GM12878 (cell line): ENCODE data around the gene SH2D2A. TPM values are rescaled to one million over a fixed set of nuclear protein-coding genes. Genes with fewer than 3 reads are reported as not detected.

ENCODE experiments used
- BACH1 ChIP-seq: fragments of 450-650 bp; IDR thresholded peaks from 2 replicates; pipeline ENCODE4 v1.6.1; 2017; ENCODE audit warnings: mild to moderate bottlenecking, borderline replicate concordance
- BHLHE40 ChIP-seq, 2 experiments: fragments of 450-650 bp in 1 of 2; IDR thresholded peaks; 2 replicates each; pipeline ENCODE4 v1.6.1; 2011 to 2017; ENCODE audit warnings: low read depth in 2 of 2, borderline replicate concordance in 1 of 2, improper control_type of control experiment in 1 of 2, low read length in 1 of 2, mild to moderate bottlenecking in 1 of 2
- CEBPB ChIP-seq, 2 experiments: fragments of 150-350 bp in 1 of 2; IDR thresholded peaks; 2 replicates each; pipeline ENCODE4 v1.6.1; 2012 to 2014; ENCODE audit warnings: low read depth in 2 of 2, low read length in 2 of 2, borderline replicate concordance in 1 of 2, inconsistent platforms in 1 of 2
- EP300 ChIP-seq, 2 experiments: fragments of 150-350 bp in 1 of 2; IDR thresholded peaks; 2 replicates each; pipeline ENCODE4 v1.6.1; 2011 to 2012; ENCODE audit warnings: low read depth in 2 of 2, low read length in 2 of 2, borderline replicate concordance in 1 of 2, improper control_type of control experiment in 1 of 2, inconsistent platforms in 1 of 2; ENCODE audit not compliant: control insufficient read depth in 1 of 2
- FOS ChIP-seq: IDR thresholded peaks from 3 replicates; pipeline ENCODE4 v1.6.1; 2011; ENCODE audit warnings: borderline replicate concordance; ENCODE audit not compliant: insufficient read length; ENCODE audit errors: extremely low read depth
- FOXM1 ChIP-seq: IDR thresholded peaks from 2 replicates; pipeline ENCODE4 v1.6.1; 2012; ENCODE audit warnings: low read depth, mild to moderate bottlenecking, inconsistent platforms, low read length, moderate library complexity
- HCFC1 ChIP-seq: fragments of 150-350 bp; IDR thresholded peaks from 2 replicates; pipeline ENCODE4 v1.6.1; 2014; ENCODE audit warnings: low read length
- JUNB ChIP-seq: IDR thresholded peaks from 2 replicates; pipeline ENCODE4 v1.6.1; 2016; ENCODE audit warnings: antibody characterized with exemption, mild to moderate bottlenecking
- KLF5 ChIP-seq: fragments of 450-650 bp; IDR thresholded peaks from 2 replicates; pipeline ENCODE4 v1.6.1; 2014; ENCODE audit warnings: mild to moderate bottlenecking; ENCODE audit not compliant: partially characterized antibody
- MYB ChIP-seq: fragments of 150-350 bp; IDR thresholded peaks from 2 replicates; pipeline ENCODE4 v1.6.1; 2014; ENCODE audit warnings: mild to moderate bottlenecking, low read depth, low read length, borderline replicate concordance
- NFYB ChIP-seq: IDR thresholded peaks from 2 replicates; pipeline ENCODE4 v1.6.1; 2011; ENCODE audit warnings: low read depth, mild to moderate bottlenecking, low read length, improper control_type of control experiment, moderate library complexity; ENCODE audit not compliant: insufficient read depth
- SIN3A ChIP-seq: IDR thresholded peaks from 2 replicates; pipeline ENCODE4 v1.6.1; 2012; ENCODE audit warnings: low read depth, low read length, improper control_type of control experiment
- SREBF2 ChIP-seq: IDR thresholded peaks from 2 replicates; pipeline ENCODE4 v1.6.1; 2012; ENCODE audit warnings: mild to moderate bottlenecking, low read length
- STAT3 ChIP-seq: IDR thresholded peaks from 2 replicates; pipeline ENCODE4 v1.6.1; 2011; ENCODE audit warnings: low read depth, low read length, improper control_type of control experiment
- polyA plus RNA-seq, 11 experiments: library from polyadenylated mRNA; depleted of rRNA in 4 of 11; unstranded in 6 of 11; stranded (reverse) in 5 of 11; fragments of >200 nt; fragmentation: Nextera tagmentation in 4 of 11; fragmentation: Illumina TruSeq in 1 of 11; extraction: Ambion mirVana in 4 of 11; extraction: Trizol in 1 of 11; gene quantifications; 1 replicate in 1 of 11; 2 replicates in 10 of 11; pipeline versions ENCODE4 v1.2.1 to v1.2.3, GENCODE V29; 2011 to 2016; ENCODE audit warnings: inconsistent platforms in 2 of 11, missing spikeins in 2 of 11, low read depth in 1 of 11
- total RNA-seq, 4 experiments: library from RNA; depleted of rRNA in 3 of 4; stranded (reverse); fragments of >200 nt in 3 of 4; fragmentation: Illumina TruSeq in 1 of 4; extraction: Trizol in 1 of 4; gene quantifications; 2 replicates each; pipeline versions ENCODE4 v1.2.1 to v1.2.3, GENCODE V29; 2013 to 2021
- TF ChIP-seq, protein P1 (sequence below): fragments of 450-650 bp; IDR thresholded peaks from 2 replicates; pipeline ENCODE4 v1.6.1; 2016; ENCODE audit warnings: mild to moderate bottlenecking
- TF ChIP-seq, protein P2 (sequence below): fragments of 450-650 bp; IDR thresholded peaks from 2 replicates; pipeline ENCODE4 v1.6.1; 2017; ENCODE audit warnings: mild to moderate bottlenecking, moderate library complexity
- TF ChIP-seq, protein P3 (sequence below): fragments of 450-650 bp; IDR thresholded peaks from 2 replicates; pipeline ENCODE4 v1.6.1; 2017; ENCODE audit warnings: mild to moderate bottlenecking, low read depth, inconsistent platforms; ENCODE audit not compliant: poor library complexity, severe bottlenecking
- TF ChIP-seq, protein P4 (sequence below): fragments of 450-650 bp; IDR thresholded peaks from 2 replicates; pipeline ENCODE4 v1.6.1; 2017; ENCODE audit warnings: antibody characterized with exemption, mild to moderate bottlenecking, moderate library complexity

Gene SH2D2A
- total and polyA plus RNA-seq, 10 of the 15 experiments (the other 5 are each of a cell fraction or from before 2014, with no cell fraction given) = 0.72 to 15.9 (median 7.0) TPM

DNA sequence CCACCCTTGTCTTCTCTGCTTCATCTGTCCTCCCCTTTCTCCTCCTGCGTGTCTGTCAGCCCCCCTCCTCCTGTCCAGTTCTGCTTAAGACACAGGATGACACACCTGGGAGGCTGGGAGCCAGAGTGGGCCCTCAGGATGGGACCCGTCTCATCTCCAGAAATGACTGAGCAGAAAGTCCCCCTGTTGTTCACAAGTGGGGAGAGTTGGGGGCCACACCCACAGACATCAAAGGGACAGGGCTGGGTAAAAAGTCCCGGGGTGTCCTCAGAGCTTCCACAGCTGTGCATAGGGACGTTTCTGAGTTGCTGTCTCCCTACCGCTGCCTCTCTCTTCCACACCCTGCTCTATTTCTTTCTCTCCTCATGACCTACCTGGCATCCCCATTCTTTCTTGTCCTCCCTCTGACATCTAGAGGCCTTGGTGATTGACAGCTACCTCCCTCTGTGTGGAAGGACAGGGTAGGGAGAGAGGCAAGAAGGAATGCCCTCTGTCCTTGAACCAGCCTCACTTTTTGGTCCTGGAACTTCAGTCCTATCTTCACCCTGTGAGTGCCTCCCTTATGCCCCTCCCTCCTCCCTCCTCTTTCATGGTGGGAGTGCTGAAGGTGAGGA lies 19.5 kb upstream of the SH2D2A start (continued):
- TF ChIP-seq, protein P1, sequence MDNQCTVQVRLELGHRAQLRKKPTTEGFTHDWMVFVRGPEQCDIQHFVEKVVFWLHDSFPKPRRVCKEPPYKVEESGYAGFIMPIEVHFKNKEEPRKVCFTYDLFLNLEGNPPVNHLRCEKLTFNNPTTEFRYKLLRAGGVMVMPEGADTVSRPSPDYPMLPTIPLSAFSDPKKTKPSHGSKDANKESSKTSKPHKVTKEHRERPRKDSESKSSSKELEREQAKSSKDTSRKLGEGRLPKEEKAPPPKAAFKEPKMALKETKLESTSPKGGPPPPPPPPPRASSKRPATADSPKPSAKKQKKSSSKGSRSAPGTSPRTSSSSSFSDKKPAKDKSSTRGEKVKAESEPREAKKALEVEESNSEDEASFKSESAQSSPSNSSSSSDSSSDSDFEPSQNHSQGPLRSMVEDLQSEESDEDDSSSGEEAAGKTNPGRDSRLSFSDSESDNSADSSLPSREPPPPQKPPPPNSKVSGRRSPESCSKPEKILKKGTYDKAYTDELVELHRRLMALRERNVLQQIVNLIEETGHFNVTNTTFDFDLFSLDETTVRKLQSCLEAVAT = no peak
- TF ChIP-seq SIN3A (no peak), FOXM1 (peak; percentile 84; the same call in 1 of the 2 replicates), FOS (no peak), HCFC1 (no peak), JUNB (peak; percentile 93), SREBF2 (no peak), BACH1 (0 out of 2 replicates have a peak, but pooled peaks have one; percentile 68), MYB (no peak), CEBPB (IDR thresholded peaks at IDR 0.05; ENCODE audit: borderline replicate concordance in 1 of 2, low read depth in 2 of 2, low read length in 2 of 2) (no peak), EP300 (IDR thresholded peaks at IDR 0.05; ENCODE audit: borderline replicate concordance in 1 of 2, control insufficient read depth in 1 of 2, low read depth in 2 of 2, low read length in 2 of 2) (peak in 1 of 2 experiments; percentile 21; a peak in 2 of 4 replicates), BHLHE40 (IDR thresholded peaks at IDR 0.05; ENCODE audit: borderline replicate concordance in 1 of 2, low read depth in 2 of 2, low read length in 1 of 2) (peak in 1 of 2 experiments; percentile 32; a peak in 1 of 4 replicates), KLF5 (no peak), STAT3 (no peak), NFYB (no peak)
- TF ChIP-seq, protein P2, sequence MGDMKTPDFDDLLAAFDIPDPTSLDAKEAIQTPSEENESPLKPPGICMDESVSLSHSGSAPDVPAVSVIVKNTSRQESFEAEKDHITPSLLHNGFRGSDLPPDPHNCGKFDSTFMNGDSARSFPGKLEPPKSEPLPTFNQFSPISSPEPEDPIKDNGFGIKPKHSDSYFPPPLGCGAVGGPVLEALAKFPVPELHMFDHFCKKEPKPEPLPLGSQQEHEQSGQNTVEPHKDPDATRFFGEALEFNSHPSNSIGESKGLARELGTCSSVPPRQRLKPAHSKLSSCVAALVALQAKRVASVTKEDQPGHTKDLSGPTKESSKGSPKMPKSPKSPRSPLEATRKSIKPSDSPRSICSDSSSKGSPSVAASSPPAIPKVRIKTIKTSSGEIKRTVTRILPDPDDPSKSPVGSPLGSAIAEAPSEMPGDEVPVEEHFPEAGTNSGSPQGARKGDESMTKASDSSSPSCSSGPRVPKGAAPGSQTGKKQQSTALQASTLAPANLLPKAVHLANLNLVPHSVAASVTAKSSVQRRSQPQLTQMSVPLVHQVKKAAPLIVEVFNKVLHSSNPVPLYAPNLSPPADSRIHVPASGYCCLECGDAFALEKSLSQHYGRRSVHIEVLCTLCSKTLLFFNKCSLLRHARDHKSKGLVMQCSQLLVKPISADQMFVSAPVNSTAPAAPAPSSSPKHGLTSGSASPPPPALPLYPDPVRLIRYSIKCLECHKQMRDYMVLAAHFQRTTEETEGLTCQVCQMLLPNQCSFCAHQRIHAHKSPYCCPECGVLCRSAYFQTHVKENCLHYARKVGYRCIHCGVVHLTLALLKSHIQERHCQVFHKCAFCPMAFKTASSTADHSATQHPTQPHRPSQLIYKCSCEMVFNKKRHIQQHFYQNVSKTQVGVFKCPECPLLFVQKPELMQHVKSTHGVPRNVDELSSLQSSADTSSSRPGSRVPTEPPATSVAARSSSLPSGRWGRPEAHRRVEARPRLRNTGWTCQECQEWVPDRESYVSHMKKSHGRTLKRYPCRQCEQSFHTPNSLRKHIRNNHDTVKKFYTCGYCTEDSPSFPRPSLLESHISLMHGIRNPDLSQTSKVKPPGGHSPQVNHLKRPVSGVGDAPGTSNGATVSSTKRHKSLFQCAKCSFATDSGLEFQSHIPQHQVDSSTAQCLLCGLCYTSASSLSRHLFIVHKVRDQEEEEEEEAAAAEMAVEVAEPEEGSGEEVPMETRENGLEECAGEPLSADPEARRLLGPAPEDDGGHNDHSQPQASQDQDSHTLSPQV = no peak
- TF ChIP-seq, protein P3, sequence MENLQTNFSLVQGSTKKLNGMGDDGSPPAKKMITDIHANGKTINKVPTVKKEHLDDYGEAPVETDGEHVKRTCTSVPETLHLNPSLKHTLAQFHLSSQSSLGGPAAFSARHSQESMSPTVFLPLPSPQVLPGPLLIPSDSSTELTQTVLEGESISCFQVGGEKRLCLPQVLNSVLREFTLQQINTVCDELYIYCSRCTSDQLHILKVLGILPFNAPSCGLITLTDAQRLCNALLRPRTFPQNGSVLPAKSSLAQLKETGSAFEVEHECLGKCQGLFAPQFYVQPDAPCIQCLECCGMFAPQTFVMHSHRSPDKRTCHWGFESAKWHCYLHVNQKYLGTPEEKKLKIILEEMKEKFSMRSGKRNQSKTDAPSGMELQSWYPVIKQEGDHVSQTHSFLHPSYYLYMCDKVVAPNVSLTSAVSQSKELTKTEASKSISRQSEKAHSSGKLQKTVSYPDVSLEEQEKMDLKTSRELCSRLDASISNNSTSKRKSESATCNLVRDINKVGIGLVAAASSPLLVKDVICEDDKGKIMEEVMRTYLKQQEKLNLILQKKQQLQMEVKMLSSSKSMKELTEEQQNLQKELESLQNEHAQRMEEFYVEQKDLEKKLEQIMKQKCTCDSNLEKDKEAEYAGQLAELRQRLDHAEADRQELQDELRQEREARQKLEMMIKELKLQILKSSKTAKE = peak; percentile 57
- TF ChIP-seq, protein P4, sequence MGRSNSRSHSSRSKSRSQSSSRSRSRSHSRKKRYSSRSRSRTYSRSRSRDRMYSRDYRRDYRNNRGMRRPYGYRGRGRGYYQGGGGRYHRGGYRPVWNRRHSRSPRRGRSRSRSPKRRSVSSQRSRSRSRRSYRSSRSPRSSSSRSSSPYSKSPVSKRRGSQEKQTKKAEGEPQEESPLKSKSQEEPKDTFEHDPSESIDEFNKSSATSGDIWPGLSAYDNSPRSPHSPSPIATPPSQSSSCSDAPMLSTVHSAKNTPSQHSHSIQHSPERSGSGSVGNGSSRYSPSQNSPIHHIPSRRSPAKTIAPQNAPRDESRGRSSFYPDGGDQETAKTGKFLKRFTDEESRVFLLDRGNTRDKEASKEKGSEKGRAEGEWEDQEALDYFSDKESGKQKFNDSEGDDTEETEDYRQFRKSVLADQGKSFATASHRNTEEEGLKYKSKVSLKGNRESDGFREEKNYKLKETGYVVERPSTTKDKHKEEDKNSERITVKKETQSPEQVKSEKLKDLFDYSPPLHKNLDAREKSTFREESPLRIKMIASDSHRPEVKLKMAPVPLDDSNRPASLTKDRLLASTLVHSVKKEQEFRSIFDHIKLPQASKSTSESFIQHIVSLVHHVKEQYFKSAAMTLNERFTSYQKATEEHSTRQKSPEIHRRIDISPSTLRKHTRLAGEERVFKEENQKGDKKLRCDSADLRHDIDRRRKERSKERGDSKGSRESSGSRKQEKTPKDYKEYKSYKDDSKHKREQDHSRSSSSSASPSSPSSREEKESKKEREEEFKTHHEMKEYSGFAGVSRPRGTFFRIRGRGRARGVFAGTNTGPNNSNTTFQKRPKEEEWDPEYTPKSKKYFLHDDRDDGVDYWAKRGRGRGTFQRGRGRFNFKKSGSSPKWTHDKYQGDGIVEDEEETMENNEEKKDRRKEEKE = no peak
